OCI-LY7 (cell line): ENCODE results near the gene ZBTB47. TPM values are rescaled to one million over a fixed set of nuclear protein-coding genes. Genes with fewer than 3 reads are reported as not detected.

Experiments
- BruUV-seq: library from RNA; stranded (reverse); fragments of 400-500 nt; replicated peaks from 2 replicates; lab custom pipeline; 2021; lab: Mats Ljungman, UMichigan
- CTCF ChIA-PET: fragments of 300-600 bp; sonication (Branson Sonifier 250); formaldehyde crosslinking; loops from one replicate; lab custom pipeline; 2022; ENCODE audit warnings: antibody characterized with exemption; ENCODE audit not compliant: unreplicated experiment; lab: Charles Lee
- POLR2A ChIA-PET: fragments of 300-600 bp; sonication (Branson Sonifier 250); formaldehyde crosslinking; loops from one replicate; lab custom pipeline; 2022; ENCODE audit warnings: antibody characterized with exemption; lab: Charles Lee
- DNase-seq: peaks from one replicate; pipeline ENCODE4 v3.0.0-alpha.2; 2015; ENCODE audit warnings: low spot score
- H2AFZ ChIP-seq: fragments of 200-600 bp; sonication (generic), shearing (Covaris generic); 2 replicates; pipeline ENCODE4 v1.6.1; 2014; ENCODE audit warnings: mild to moderate bottlenecking, antibody characterized with exemption, low read length, moderate library complexity
- H3K27ac ChIP-seq: fragments of 200-600 bp; sonication (generic); 2 replicates; pipeline ENCODE4 v1.5.1; 2014; ENCODE audit warnings: mixed run types, low read depth, mild to moderate bottlenecking, moderate library complexity, low read length, inconsistent platforms; ENCODE audit not compliant: poor library complexity, severe bottlenecking
- H3K36me3 ChIP-seq: fragments of 200-600 bp; sonication (generic); 2 replicates; pipeline ENCODE4 v1.6.1; 2014; ENCODE audit warnings: mild to moderate bottlenecking, antibody characterized with exemption, low read length, moderate library complexity, mixed read lengths; ENCODE audit not compliant: insufficient read depth
- H3K4me1 ChIP-seq: fragments of 200-600 bp; sonication (generic); 2 replicates; pipeline ENCODE4 v1.5.1; 2014; ENCODE audit warnings: mild to moderate bottlenecking, low read length; ENCODE audit not compliant: insufficient read depth, poor library complexity, severe bottlenecking
- H3K4me2 ChIP-seq: fragments of 200-600 bp; sonication (generic); 2 replicates; pipeline ENCODE4 v1.6.1; 2014; ENCODE audit warnings: mild to moderate bottlenecking, low read length
- H3K4me3 ChIP-seq: fragments of 200-600 bp; sonication (generic); 2 replicates; pipeline ENCODE4 v1.5.1; 2014; ENCODE audit warnings: mild to moderate bottlenecking, low read depth, low read length; ENCODE audit not compliant: poor library complexity, severe bottlenecking
- H3K79me2 ChIP-seq: fragments of 200-600 bp; sonication (generic); 2 replicates; pipeline ENCODE4 v1.6.1; 2016; ENCODE audit warnings: low read depth, mild to moderate bottlenecking, low read length, moderate library complexity, mixed read lengths; ENCODE audit not compliant: insufficient read depth
- H3K9me2 ChIP-seq: fragments of 200-600 bp; sonication (generic); 2 replicates; pipeline ENCODE4 v1.6.1; 2016; ENCODE audit warnings: mild to moderate bottlenecking, low read length, mixed read lengths; ENCODE audit not compliant: insufficient read depth
- H3K9me3 ChIP-seq: fragments of 200-600 bp; sonication (generic); 2 replicates; pipeline ENCODE4 v1.6.1; 2014; ENCODE audit warnings: mild to moderate bottlenecking, mixed run types, low read length, mixed read lengths
- H4K20me1 ChIP-seq: fragments of 200-600 bp; sonication (generic); 2 replicates; pipeline ENCODE4 v1.6.1; 2014; ENCODE audit warnings: mild to moderate bottlenecking, antibody characterized with exemption, low read length, moderate library complexity, mixed read lengths; ENCODE audit not compliant: insufficient read depth
- CTCF ChIP-seq: fragments of 200-600 bp; sonication (generic); conservative IDR thresholded peaks from 2 replicates; pipeline ENCODE4 v1.5.1; 2014; ENCODE audit warnings: mild to moderate bottlenecking, antibody characterized with exemption, low read length, moderate library complexity, mixed read lengths
- EZH2phosphoT487 ChIP-seq: fragments of 200-600 bp; sonication (generic); IDR thresholded peaks from 2 replicates; pipeline ENCODE4 v1.6.1; 2018; ENCODE audit warnings: low read depth, borderline replicate concordance, mild to moderate bottlenecking, mixed run types, antibody characterized with exemption, low read length, moderate library complexity, mixed read lengths
- intact Hi-C: fragments of 100-400 bp; cut with micrococcal nuclease; formaldehyde crosslinking; loops from one replicate; pipeline ENCODE4 v1.10.0; 2022; ENCODE audit not compliant: unreplicated experiment
- total RNA-seq, 2 experiments: library from RNA; depleted of rRNA in 1 of 2; stranded (reverse); fragments of >200 nt in 1 of 2; shearing (Covaris generic) in 1 of 2; gene quantifications; 2 replicates each; pipeline ENCODE4 v1.2.3, GENCODE V29; 2014 to 2022

The ZBTB47 gene
- total RNA-seq, 2 experiments from 2014 or later: 0.09 TPM; not detected in 1

- Histone ChIP-seq H4K20me1 (no peaks in the 10 kb centered on the region), H2AFZ (no peak overlapping the region), H3K4me2 (no peak overlapping the region), H3K36me3 (no peaks in the 10 kb centered on the region), H3K79me2 (no peaks in the 10 kb centered on the region), H3K4me1 (no peaks in the 10 kb centered on the region), H3K9me2 (no peaks in the 10 kb centered on the region), H3K4me3 (no peak overlapping the region), H3K27ac (no peak overlapping the region), H3K9me3 (no peaks in the 10 kb centered on the region)
- TF ChIP-seq EZH2phosphoT487: no peak
- TF ChIP-seq CTCF: no peak
- POLR2A ChIA-PET: no interaction called here
- no TSS peak for BruUV-seq
- no peak for DNase-seq
- intact Hi-C loops: no loop called here
- CTCF ChIA-PET: no interaction called here
Observed at GRCh38 chr3:42684632-42685362, 31.3 kb downstream of the ZBTB47 start.

GRCh38 chr3:42685363-42685881 is 31.9 kb downstream of the ZBTB47 start, which contains the start of gene KLHL40:
KLHL40 (plus strand) TSS chr3:42685537; CDS start chr3:42685619, 82 bp downstream.
- Histone ChIP-seq H4K20me1 (no peaks in the 10 kb centered on the region), H3K4me2 (no peak within 1 kb of the TSS), H3K9me3 (no peaks in the 10 kb centered on the region), H3K4me3 (no peak within 1 kb of the TSS), H3K4me1 (no peaks in the 10 kb centered on the region), H3K36me3 (no peaks in the 10 kb centered on the region), H3K27ac (no peak within 1 kb of the TSS), H3K79me2 (no peaks in the 10 kb centered on the region), H2AFZ (no peak within 1 kb of the TSS), H3K9me2 (no peaks in the 10 kb centered on the region)
- ChIA-PET CTCF (no interaction called here), POLR2A (no interaction called here)
- intact Hi-C loops: no loop called here
- BruUV-seq: no TSS peak
- DNase-seq: no peak
- no peak for TF ChIP-seq CTCF
- TF ChIP-seq EZH2phosphoT487: no peak
